Frontal cortex (tissue), 4 donors: ENCODE measurements around the gene AS3MT. TPM values are rescaled to one million over a fixed set of nuclear protein-coding genes. Genes with fewer than 3 reads are reported as not detected.
"Not testable (repeated sequence)": the region's sequence is repeated elsewhere in the genome, so short reads cannot be mapped to it uniquely, and the experiment has no call there.

Source experiments
- DNase-seq, 2 donors: peaks; one replicate each; pipeline ENCODE4 v3.0.0; 2012; ENCODE audit warnings: low spot score in 2 of 2
- FAIRE-seq: peaks from 2 replicates; lab custom pipeline; 2012; peaks lifted over from hg19 to GRCh38; lab: Jason Lieb, UNC
- total RNA-seq: library from RNA; depleted of rRNA; stranded (reverse); fragments of >200 nt; gene quantifications from one replicate; pipeline ENCODE4 v1.2.3, GENCODE V29; 2014
- donor health status: control.
- donor health status: control.
- donor health status: control.

Gene AS3MT
- total RNA-seq, 1 donor from 2014 or later, result 13.5 TPM

GRCh38 chr10:102850025-102850518 lies 19.2 kb upstream of the AS3MT start:
- no peak for FAIRE-seq
- DNase-seq, result no peak

- FAIRE-seq, DNase-seq: not testable (repeated sequence)
These were observed 16.0 kb upstream of the AS3MT start for GRCh38 chr10:102853237-102853636.

GRCh38 chr10:102855731-102856436 lies 13.4 kb upstream of the AS3MT start:
- not testable (repeated sequence) for DNase-seq, FAIRE-seq

GRCh38 chr10:102856758-102857424 lies 12.4 kb upstream of the AS3MT start:
- FAIRE-seq (no peak), DNase-seq (no peak)

- no peak for FAIRE-seq
- DNase-seq, result no peak
These were observed 9.4 kb upstream of the AS3MT start for GRCh38 chr10:102859911-102860310.

- FAIRE-seq, result no peak
- no peak for DNase-seq
These were observed 5.6 kb upstream of the AS3MT start for GRCh38 chr10:102863660-102864059.

GRCh38 chr10:102865620-102866019 lies 3.6 kb upstream of the AS3MT start:
- DNase-seq (no peak), FAIRE-seq (peak; percentile 82)

GRCh38 chr10:102868911-102869257 lies 386 bp upstream of the AS3MT start:
- peak in 1 of 2 donors; percentile 34 for DNase-seq
- no peak for FAIRE-seq

- FAIRE-seq, result no peak
- no peak for DNase-seq
These were observed 951 bp downstream of the AS3MT start for GRCh38 chr10:102870221-102870620.

- no peak for FAIRE-seq
- no peak for DNase-seq
These were observed 2.9 kb downstream of the AS3MT start for GRCh38 chr10:102872163-102872562.

- DNase-seq (no peak), FAIRE-seq (no peak)
These were observed 7.5 kb downstream of the AS3MT start for GRCh38 chr10:102876747-102877153.

- FAIRE-seq, result no peak
- DNase-seq, result no peak
These were observed 9.4 kb downstream of the AS3MT start for GRCh38 chr10:102878629-102879028.

- FAIRE-seq (peak; percentile 19), DNase-seq (no peak)
These were observed 11.0 kb downstream of the AS3MT start for GRCh38 chr10:102880256-102880655.

GRCh38 chr10:102888048-102888447 lies 18.8 kb downstream of the AS3MT start:
- FAIRE-seq (no peak), DNase-seq (no peak)

GRCh38 chr10:102894466-102895213 lies 25.4 kb downstream of the AS3MT start:
- DNase-seq (no peak), FAIRE-seq (no peak)

GRCh38 chr10:102900006-102900405 lies 30.7 kb downstream of the AS3MT start:
- FAIRE-seq (no peak), DNase-seq (no peak)

- no peak for DNase-seq
These were observed 35.1 kb downstream of the AS3MT start for GRCh38 chr10:102904346-102904745.

GRCh38 chr10:102906507-102906906 lies 37.2 kb downstream of the AS3MT start:
- DNase-seq, result no peak
- FAIRE-seq, result no peak

More at GRCh38 chr10:102904346-102904745, 35.1 kb downstream of the AS3MT start:
- FAIRE-seq, result no peak

GRCh38 chr10:102914781-102915180 lies 45.5 kb downstream of the AS3MT start:
- DNase-seq, result no peak
- FAIRE-seq, result no peak

GRCh38 chr10:102916173-102916572 lies 46.9 kb downstream of the AS3MT start:
- DNase-seq (no peak), FAIRE-seq (no peak)
